Smooth muscle cell (in vitro differentiated cells): Measurements from ENCODE around the gene FAM3D. TPM values are rescaled to one million over a fixed set of nuclear protein-coding genes. Genes with fewer than 3 reads are reported as not detected.

ENCODE experiments used
- DNase-seq: peaks from one replicate; lab custom pipeline; 2025; ENCODE audit not compliant: unreplicated experiment; lab: John Stamatoyannopoulos, UW
- H2AFZ ChIP-seq: fragments of 200-600 bp; sonication (generic); 2 replicates; pipeline ENCODE4 v1.6.0; 2016; ENCODE audit warnings: antibody characterized with exemption, low read depth, mild to moderate bottlenecking
- H3F3A ChIP-seq: fragments of 200-600 bp; sonication (generic); 2 replicates; pipeline ENCODE4 v1.6.0; 2017; ENCODE audit warnings: antibody characterized with exemption, low read depth
- H3K27ac ChIP-seq: fragments of 200-600 bp; sonication (generic); 2 replicates; pipeline ENCODE4 v1.5.1; 2016; ENCODE audit warnings: low read depth, mild to moderate bottlenecking
- H3K27me3 ChIP-seq: fragments of 200-600 bp; sonication (generic); 2 replicates; pipeline ENCODE4 v1.6.1; 2016; ENCODE audit warnings: low read depth, mild to moderate bottlenecking
- H3K36me3 ChIP-seq: fragments of 200-600 bp; sonication (generic); 2 replicates; pipeline ENCODE4 v1.5.1; 2016; ENCODE audit warnings: low read depth
- H3K4me1 ChIP-seq: fragments of 200-600 bp; sonication (generic); 2 replicates; pipeline ENCODE4 v1.5.1; 2016; ENCODE audit warnings: low read depth
- H3K4me2 ChIP-seq: fragments of 200-600 bp; sonication (generic); 2 replicates; pipeline ENCODE4 v1.6.0; 2016; ENCODE audit warnings: mild to moderate bottlenecking
- H3K4me3 ChIP-seq: fragments of 200-600 bp; sonication (generic); 2 replicates; pipeline ENCODE4 v1.5.1; 2016; ENCODE audit warnings: mild to moderate bottlenecking
- H3K79me2 ChIP-seq: fragments of 200-600 bp; sonication (generic); 2 replicates; pipeline ENCODE4 v1.6.0; 2016; ENCODE audit warnings: low read depth, mild to moderate bottlenecking
- H3K9ac ChIP-seq: fragments of 200-600 bp; sonication (generic); 2 replicates; pipeline ENCODE4 v1.6.0; 2016; ENCODE audit warnings: low read depth
- H3K9me3 ChIP-seq: fragments of 200-600 bp; sonication (generic); replicated peaks from 2 replicates; pipeline ENCODE4 v1.5.1; 2016; ENCODE audit warnings: low read depth
- H4K20me1 ChIP-seq: fragments of 200-600 bp; sonication (generic); 2 replicates; pipeline ENCODE4 v1.6.0; 2016; ENCODE audit warnings: low read depth
- CTCF ChIP-seq: fragments of 200-600 bp; sonication (generic); IDR thresholded peaks from 2 replicates; pipeline ENCODE4 v1.5.1; 2017; ENCODE audit warnings: borderline replicate concordance, mild to moderate bottlenecking, antibody characterized with exemption; ENCODE audit not compliant: insufficient read depth, poor library complexity, severe bottlenecking
- whole genome bisulfite sequencing: methylation state at CpG from one replicate; pipeline ENCODE4 v1.1.7; 2016; ENCODE audit warnings: low lambda C conversion rate; 5-methylcytosine and 5-hydroxymethylcytosine counted together
- polyA plus RNA-seq: library from polyadenylated mRNA; unstranded; fragments of >200 nt; fragmentation: Nextera tagmentation; extraction: Ambion mirVana; gene quantifications from 2 replicates; pipeline ENCODE4 v1.2.1, GENCODE V29; 2016
- total RNA-seq: library from RNA; depleted of rRNA; stranded (reverse); fragments of >200 nt; gene quantifications from 2 replicates; pipeline ENCODE4 v1.2.3, GENCODE V29; 2014

FAM3D gene
- total and polyA plus RNA-seq, 2 experiments from 2014 or later, result 0.18 to 0.33 TPM

DNA sequence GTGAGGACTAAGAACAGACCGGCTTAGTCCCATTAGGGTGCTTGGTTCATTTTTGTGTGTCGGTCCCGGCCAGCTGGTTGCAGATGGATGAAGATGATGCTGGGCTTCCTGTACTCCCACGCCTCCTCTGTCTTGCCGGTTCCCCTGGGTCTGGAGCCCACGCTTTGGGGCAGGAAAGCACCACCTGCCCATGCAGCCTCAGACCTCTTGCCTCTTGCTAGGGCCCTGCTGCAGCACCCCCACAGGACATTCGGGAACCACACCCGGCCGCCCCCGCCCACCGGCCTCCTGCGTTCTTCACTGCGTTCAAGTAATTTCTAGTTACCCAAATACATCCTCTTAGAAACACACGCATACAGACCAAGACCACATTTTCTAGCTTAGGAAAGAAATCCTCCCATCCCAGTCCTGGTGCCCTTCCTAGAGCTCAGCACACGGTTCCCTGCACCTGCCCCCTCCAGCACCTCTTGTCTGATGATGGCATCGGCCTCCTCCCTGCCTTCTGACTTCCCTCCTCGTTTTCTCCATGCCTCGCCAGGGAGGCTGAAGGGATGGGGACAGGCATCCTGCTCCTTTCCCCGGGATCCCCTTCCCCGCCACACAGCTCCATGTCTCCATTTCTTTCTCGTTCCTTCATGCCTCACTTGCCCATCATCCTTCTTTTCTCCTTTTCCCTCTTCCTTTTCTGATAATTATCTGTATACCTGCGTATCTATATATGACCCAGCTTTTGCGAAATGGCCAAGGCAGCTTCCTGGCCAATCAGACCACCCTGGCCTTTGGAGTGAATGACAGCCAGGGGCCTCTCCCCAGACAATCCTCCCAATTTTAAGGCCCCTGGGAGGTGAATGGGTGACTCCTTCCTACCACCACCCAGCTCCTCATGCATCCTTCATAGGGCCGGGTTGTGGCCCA is 30.9 kb downstream of the FAM3D start:
- Histone ChIP-seq H3K4me3 (no peak overlapping the region), H2AFZ (no peak overlapping the region), H3K36me3 (no peaks in the 10 kb centered on the region), H3F3A (no peaks in the 10 kb centered on the region), H3K4me1 (no peaks in the 10 kb centered on the region), H3K9ac (no peak overlapping the region), H3K27ac (no peak overlapping the region), H3K4me2 (no peak overlapping the region), H3K79me2 (no peaks in the 10 kb centered on the region), H3K27me3 (no peaks in the 10 kb centered on the region), H3K9me3 (no peaks in the 10 kb centered on the region), H4K20me1 (no peaks in the 10 kb centered on the region)
- no peak for DNase-seq
- 86% methylated on average over 24 of the region's 24 CpGs for WGBS
- no peak for TF ChIP-seq CTCF

- H2AFZ ChIP-seq, result no peak overlapping the region
- no peaks in the 10 kb centered on the region for H3K27me3 ChIP-seq
- no peak for TF ChIP-seq CTCF
- no peaks in the 10 kb centered on the region for H3K79me2 ChIP-seq
- no peak overlapping the region for H3K4me2 ChIP-seq
- no peaks in the 10 kb centered on the region for H3K36me3 ChIP-seq
- WGBS, result 89% methylated on average over 8 of the region's 8 CpGs
- H3K9ac ChIP-seq, result no peak overlapping the region
- DNase-seq, result no peak
- no peaks in the 10 kb centered on the region for H3F3A ChIP-seq
- no peak overlapping the region for H3K4me3 ChIP-seq
- H4K20me1 ChIP-seq, result no peaks in the 10 kb centered on the region
- no peaks in the 10 kb centered on the region for H3K9me3 ChIP-seq
- H3K4me1 ChIP-seq, result no peaks in the 10 kb centered on the region
- no peak overlapping the region for H3K27ac ChIP-seq
These were observed 33.3 kb downstream of the FAM3D start for GRCh38 chr3:58633157-58633865.

- 45% methylated on average over 4 of the region's 4 CpGs for WGBS
- no peak for DNase-seq
- no peak for TF ChIP-seq CTCF
- Histone ChIP-seq H3K4me3 (no peak overlapping the region), H3K27me3 (no peaks in the 10 kb centered on the region), H2AFZ (no peak overlapping the region), H3K9ac (no peak overlapping the region), H3K27ac (no peak overlapping the region), H3K4me2 (no peak overlapping the region), H3K36me3 (no peaks in the 10 kb centered on the region), H3K9me3 (no peaks in the 10 kb centered on the region), H3K79me2 (no peaks in the 10 kb centered on the region), H3K4me1 (peaks cover 2% of the 10 kb centered on the region), H4K20me1 (no peaks in the 10 kb centered on the region), H3F3A (no peaks in the 10 kb centered on the region)
These were observed 34.8 kb downstream of the FAM3D start for GRCh38 chr3:58631742-58632141.
